ENCODE results near the gene AUTS2.
A peak's percentile ranks its signal among the peaks of the same experiment; 100 is the strongest.

Gene AUTS2

DNA sequence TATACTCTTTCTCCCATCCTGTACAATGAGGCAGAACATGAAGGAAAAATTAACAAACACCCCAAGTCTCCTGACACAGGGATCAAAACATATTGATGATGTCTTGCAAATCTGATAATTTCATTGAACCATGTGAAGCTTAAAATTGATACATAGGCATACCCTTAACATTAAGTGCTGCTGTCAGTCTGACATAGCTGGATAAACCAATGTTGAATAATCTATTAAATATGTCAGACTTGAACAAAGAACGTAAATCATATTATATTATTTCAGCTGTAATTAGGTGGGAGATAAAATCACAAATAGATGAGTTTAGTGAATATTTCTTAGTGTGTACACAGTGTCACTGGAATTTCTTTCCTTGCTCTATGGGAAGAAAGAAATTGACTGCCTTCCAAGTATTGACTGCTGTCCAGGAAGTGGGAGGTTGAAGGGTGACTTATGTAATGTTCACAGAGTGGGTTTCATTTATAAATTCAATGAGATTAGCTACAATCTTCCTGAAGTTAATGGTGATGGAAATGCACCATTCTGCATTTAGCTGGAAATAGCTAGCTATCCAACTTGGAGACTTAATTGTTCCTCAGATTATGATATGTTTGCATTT is 170.8 kb downstream of the AUTS2 start:
- DNase-seq (ENCODE audit: low read depth in 2 of 2), result peak in 1 of 2 donors; percentile 46
- no peak for TF ChIP-seq CTCF (IDR thresholded peaks at IDR 0.05; ENCODE audit: low read depth, low read length)
- H3K4me3 ChIP-seq (replicated peaks in 1 of 2; ENCODE audit: low read depth in 2 of 2, low read length in 2 of 2), result no peak overlapping the region

GRCh38 chr7:69769826-69770225 is 171.6 kb downstream of the AUTS2 start:
- no peak for DNase-seq (ENCODE audit: low read depth in 2 of 2)
- H3K4me3 ChIP-seq (replicated peaks in 1 of 2; ENCODE audit: low read depth in 2 of 2, low read length in 2 of 2), result no peak overlapping the region
- no peak for TF ChIP-seq CTCF (IDR thresholded peaks at IDR 0.05; ENCODE audit: low read depth, low read length)

GRCh38 chr7:69770613-69771012 is 172.3 kb downstream of the AUTS2 start:
- H3K4me3 ChIP-seq (replicated peaks in 1 of 2; ENCODE audit: low read depth in 2 of 2, low read length in 2 of 2), result no peak overlapping the region
- TF ChIP-seq CTCF (IDR thresholded peaks at IDR 0.05; ENCODE audit: low read depth, low read length), result no peak
- no peak for DNase-seq (ENCODE audit: low read depth in 2 of 2)

DNA sequence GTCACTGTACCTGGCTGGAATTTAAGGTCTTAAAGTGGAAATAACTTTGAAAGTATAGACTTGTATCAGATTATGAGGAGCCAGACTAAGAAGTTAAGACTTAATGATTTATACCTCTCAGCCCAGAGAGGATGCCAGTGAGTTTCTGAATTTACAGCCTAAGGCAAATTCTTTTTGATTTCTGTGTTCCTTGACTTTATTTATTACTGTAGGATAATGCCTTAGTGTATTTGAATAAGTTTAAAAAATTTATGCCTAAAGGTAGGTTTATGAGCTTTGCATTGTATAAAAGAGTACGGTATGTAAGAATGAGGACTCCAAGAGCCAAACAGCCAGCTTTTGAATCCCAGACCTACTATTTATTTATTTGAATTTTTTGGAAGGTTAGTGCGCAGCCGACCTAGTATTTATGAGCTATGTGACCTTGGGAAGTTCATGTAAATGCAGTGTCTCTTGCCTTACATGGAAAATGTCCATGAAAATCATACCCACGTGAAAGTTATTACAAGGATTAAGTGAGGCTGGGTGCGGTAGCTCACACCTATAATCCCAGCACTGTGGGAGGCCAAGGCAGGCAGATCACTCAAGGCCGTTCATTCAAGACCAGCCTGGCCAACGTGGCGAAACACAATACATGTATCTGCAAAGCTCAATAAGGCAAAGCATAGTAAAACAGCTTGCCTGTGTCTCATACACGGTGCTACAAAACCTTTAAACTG is 174.6 kb downstream of the AUTS2 start:
- H3K4me3 ChIP-seq (replicated peaks in 1 of 2; ENCODE audit: low read depth in 2 of 2, low read length in 2 of 2), result no peak overlapping the region
- no peak for DNase-seq (ENCODE audit: low read depth in 2 of 2)
- no peak for TF ChIP-seq CTCF (IDR thresholded peaks at IDR 0.05; ENCODE audit: low read depth, low read length)

DNA sequence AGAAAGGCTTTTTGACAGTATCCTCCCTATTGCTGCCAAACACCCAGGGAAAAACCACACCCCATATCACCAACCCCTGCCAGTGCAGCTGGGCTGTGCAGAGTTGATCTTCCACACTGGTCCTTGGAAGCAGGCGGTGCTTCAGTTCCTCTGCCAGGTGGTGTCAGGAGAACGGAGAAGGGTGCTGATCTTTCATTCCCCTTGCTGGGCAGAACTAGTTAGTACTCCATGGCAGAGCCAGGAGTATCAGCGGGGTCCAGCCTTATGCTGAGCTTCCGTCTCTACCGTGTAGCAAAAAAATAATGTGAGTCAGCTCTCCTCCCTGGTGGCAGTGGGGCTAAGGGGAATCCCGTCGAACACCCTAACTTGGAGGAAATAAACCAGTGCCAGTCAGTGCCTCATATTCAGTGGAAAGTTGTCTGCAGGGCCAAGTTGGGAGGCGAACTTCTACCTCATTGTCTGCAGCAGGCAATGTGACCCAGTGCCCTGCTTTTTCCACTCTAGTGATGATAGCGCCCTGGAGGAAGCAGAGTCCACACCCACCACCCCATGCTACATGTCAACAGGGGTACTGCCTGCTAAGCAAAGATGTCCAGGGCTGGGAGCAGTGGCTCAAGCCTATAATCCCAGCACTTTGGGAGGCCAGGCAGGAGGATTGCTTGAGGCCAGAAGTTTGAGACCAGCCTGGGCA is 175.4 kb downstream of the AUTS2 start:
- DNase-seq (ENCODE audit: low read depth in 2 of 2), result no peak
- no peak overlapping the region for H3K4me3 ChIP-seq (replicated peaks in 1 of 2; ENCODE audit: low read depth in 2 of 2, low read length in 2 of 2)
- TF ChIP-seq CTCF (IDR thresholded peaks at IDR 0.05; ENCODE audit: low read depth, low read length), result no peak

DNA sequence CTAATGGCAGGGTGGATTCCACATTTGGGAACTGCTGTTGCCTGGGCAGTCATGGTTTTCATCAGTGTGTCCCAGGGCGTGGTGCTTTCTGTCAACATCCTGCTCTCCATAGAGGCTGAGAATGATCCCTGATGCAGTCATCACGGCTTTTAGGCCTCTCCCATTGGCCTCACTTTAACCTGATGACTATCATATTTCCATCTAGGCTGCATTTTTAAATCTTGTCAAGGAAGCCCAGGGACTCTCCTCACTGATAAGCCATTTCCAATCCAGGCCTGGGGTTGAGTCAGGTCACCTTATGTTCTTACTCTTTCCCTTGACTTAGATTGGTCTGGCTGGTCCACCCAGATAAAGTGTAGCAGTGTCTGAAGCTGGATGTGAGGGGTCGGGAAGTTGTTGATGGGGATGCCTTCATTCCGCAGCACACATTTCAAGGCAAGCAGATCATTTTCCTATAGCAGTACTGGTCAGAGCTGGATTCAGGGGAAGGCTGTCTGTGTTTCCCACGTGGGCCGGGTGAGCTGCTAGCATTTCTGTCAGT is 177.0 kb downstream of the AUTS2 start:
- TF ChIP-seq CTCF (IDR thresholded peaks at IDR 0.05; ENCODE audit: low read depth, low read length), result no peak
- DNase-seq (ENCODE audit: low read depth in 2 of 2), result peak; percentile 9 to 57
- no peak overlapping the region for H3K4me3 ChIP-seq (replicated peaks in 1 of 2; ENCODE audit: low read depth in 2 of 2, low read length in 2 of 2)
